ENCODE results near the gene GPATCH8. TPM values are rescaled to one million over a fixed set of nuclear protein-coding genes. Genes with fewer than 3 reads are reported as not detected.

GPATCH8 gene
- total RNA-seq, 2 donors from 2014 or later, result 25.7 to 33.9 TPM

GRCh38 chr17:44464037-44464436 lies 39.2 kb downstream of the GPATCH8 start:
- no peak overlapping the region for H3K4me3 ChIP-seq
- H3K36me3 ChIP-seq (replicated peaks in 1 of 2; ENCODE audit: insufficient read depth in 1 of 2, low read depth in 2 of 2), result no peaks in the 10 kb centered on the region
- whole genome bisulfite sequencing, 2 donors, result 90 to 92% methylated on average over 1 of the region's 1 CpG
- intact Hi-C loops (cut with DNase I), result no loop called here
- peaks cover 7% of the 10 kb centered on the region for H3K4me1 ChIP-seq
- TF ChIP-seq CTCF (IDR thresholded peaks at IDR 0.05), result no peak
- TF ChIP-seq POLR2A (IDR thresholded peaks at IDR 0.05), result no peak
- H3K9me3 ChIP-seq, result no peaks in the 10 kb centered on the region
- no peak for DNase-seq
- ATAC-seq, result no peak
- no peaks in the 10 kb centered on the region for H3K27me3 ChIP-seq
- H3K27ac ChIP-seq, result no peak overlapping the region

- H3K27ac ChIP-seq, result no peak overlapping the region
- no peaks in the 10 kb centered on the region for H3K9me3 ChIP-seq
- no peak overlapping the region for H3K4me3 ChIP-seq
- DNase-seq (no peak), ATAC-seq (no peak)
- H3K36me3 ChIP-seq (replicated peaks in 1 of 2; ENCODE audit: insufficient read depth in 1 of 2, low read depth in 2 of 2), result no peaks in the 10 kb centered on the region
- WGBS, 2 donors, result 95% methylated on average over 7 to 8 of the region's 8 CpGs
- intact Hi-C loops (cut with DNase I), result no loop called here
- no peaks in the 10 kb centered on the region for H3K4me1 ChIP-seq
- TF ChIP-seq CTCF (IDR thresholded peaks at IDR 0.05) (no peak), POLR2A (IDR thresholded peaks at IDR 0.05) (no peak)
- no peaks in the 10 kb centered on the region for H3K27me3 ChIP-seq
Measured at GRCh38 chr17:44451832-44452231, 51.4 kb downstream of the GPATCH8 start.

- no peak overlapping the region for H3K27ac ChIP-seq
- intact Hi-C loops (cut with DNase I), result no loop called here
- ATAC-seq (no peak), DNase-seq (no peak)
- H3K4me1 ChIP-seq, result no peaks in the 10 kb centered on the region
- TF ChIP-seq CTCF (IDR thresholded peaks at IDR 0.05) (no peak), POLR2A (IDR thresholded peaks at IDR 0.05) (no peak)
- H3K27me3 ChIP-seq, result no peaks in the 10 kb centered on the region
- WGBS, 2 donors, result 78 to 82% methylated on average over 6 of the region's 6 CpGs
- H3K9me3 ChIP-seq, result no peaks in the 10 kb centered on the region
- no peak overlapping the region for H3K4me3 ChIP-seq
- no peaks in the 10 kb centered on the region for H3K36me3 ChIP-seq (replicated peaks in 1 of 2; ENCODE audit: insufficient read depth in 1 of 2, low read depth in 2 of 2)
Measured at GRCh38 chr17:44451016-44451627, 52.1 kb downstream of the GPATCH8 start.

- Histone ChIP-seq H3K27me3 (no peaks in the 10 kb centered on the region), H3K36me3 (replicated peaks in 1 of 2; ENCODE audit: insufficient read depth in 1 of 2, low read depth in 2 of 2) (no peaks in the 10 kb centered on the region), H3K4me3 (no peak overlapping the region), H3K9me3 (no peaks in the 10 kb centered on the region), H3K4me1 (no peaks in the 10 kb centered on the region), H3K27ac (no peak overlapping the region)
- ATAC-seq (no peak), DNase-seq (no peak)
- no peak for TF ChIP-seq POLR2A (IDR thresholded peaks at IDR 0.05)
- TF ChIP-seq CTCF (IDR thresholded peaks at IDR 0.05), result no peak
- 50 to 88% methylated on average over 1 of the region's 1 CpG for WGBS, 2 donors
- intact Hi-C loops (cut with DNase I), result no loop called here
Measured at GRCh38 chr17:44448412-44448811, 54.8 kb downstream of the GPATCH8 start.

- H3K9me3 ChIP-seq, result no peaks in the 10 kb centered on the region
- H3K4me3 ChIP-seq, result no peak overlapping the region
- H3K27ac ChIP-seq, result no peak overlapping the region
- H3K4me1 ChIP-seq, result no peaks in the 10 kb centered on the region
- DNase-seq, result no peak
- no peak for TF ChIP-seq CTCF (IDR thresholded peaks at IDR 0.05)
- TF ChIP-seq POLR2A (IDR thresholded peaks at IDR 0.05), result no peak
- 98% methylated on average over 6 of the region's 6 CpGs for WGBS, 2 donors
- H3K36me3 ChIP-seq (replicated peaks in 1 of 2; ENCODE audit: insufficient read depth in 1 of 2, low read depth in 2 of 2), result no peaks in the 10 kb centered on the region
- intact Hi-C loops (cut with DNase I), result no loop called here
- ATAC-seq, result no peak
- H3K27me3 ChIP-seq, result no peaks in the 10 kb centered on the region
Measured at GRCh38 chr17:44444735-44445105, 58.5 kb downstream of the GPATCH8 start.

Measured in body of pancreas (tissue), 4 donors.